ENCODE data around the gene LDLRAD2.

LDLRAD2 gene

GRCh38 chr1:21841852-21842466 lies 29.9 kb downstream of the LDLRAD2 start:
- TF ChIP-seq CTCF (IDR thresholded peaks at IDR 0.05; ENCODE audit: low read depth, low read length): no peak
- H3K4me3 ChIP-seq (ENCODE audit: low read depth, low read length): no peak overlapping the region
- in situ Hi-C loops (cut with HindIII; ENCODE audit: low sequenced_read_pairs): no loop called here
- DNase-seq (ENCODE audit: low read depth, low spot score): no peak

DNA sequence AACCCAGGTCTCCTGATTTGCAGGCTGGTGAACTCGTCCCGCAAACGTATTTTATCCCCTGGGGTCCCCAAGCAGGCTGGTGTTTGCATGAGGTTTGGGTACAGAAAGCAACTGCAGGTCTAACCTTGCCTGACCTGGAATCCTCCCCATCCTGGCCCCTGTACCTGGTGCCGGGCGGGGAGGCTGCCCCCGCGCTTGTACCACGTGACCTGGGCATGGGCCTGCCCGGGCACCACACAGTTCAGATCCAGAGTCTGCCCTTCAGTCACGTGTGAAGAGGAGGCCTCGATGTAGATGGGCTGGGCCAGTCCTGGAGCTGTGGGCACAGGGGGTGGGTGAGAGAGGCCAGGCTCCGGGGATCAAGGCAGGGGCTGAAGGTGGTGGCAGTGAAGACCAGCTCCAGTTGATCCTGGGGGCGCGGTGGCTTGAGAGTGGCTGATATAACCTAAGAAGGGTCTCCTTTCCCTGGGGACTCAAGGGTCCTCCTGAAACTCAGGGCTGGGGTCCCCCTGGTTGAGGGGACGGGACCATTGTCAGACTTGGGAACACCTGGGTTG lies 30.6 kb downstream of the LDLRAD2 start:
- no peak for TF ChIP-seq CTCF (IDR thresholded peaks at IDR 0.05; ENCODE audit: low read depth, low read length)
- in situ Hi-C loops (cut with HindIII; ENCODE audit: low sequenced_read_pairs): no loop called here
- H3K4me3 ChIP-seq (ENCODE audit: low read depth, low read length): no peak overlapping the region
- no peak for DNase-seq (ENCODE audit: low read depth, low spot score)

DNA sequence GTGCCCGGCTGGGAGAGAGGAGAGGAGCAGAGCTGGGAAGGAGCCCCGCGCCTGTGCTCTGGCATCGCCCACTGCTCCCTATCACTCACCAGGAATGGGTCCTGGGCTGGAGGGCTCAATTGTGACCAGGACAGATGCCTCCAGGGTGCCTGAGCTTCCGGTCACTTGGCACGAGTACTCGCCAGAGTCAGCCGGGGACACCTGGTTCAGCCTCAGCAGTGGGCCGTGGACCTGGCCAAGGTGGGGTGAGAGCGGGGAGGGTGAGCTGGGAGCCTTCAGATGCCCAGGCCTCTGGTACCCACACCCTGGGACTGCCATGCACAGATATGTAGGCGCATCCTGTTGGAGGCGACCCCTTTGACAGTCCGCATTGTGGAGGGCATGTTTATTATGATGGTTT lies 31.1 kb downstream of the LDLRAD2 start:
- no peak for TF ChIP-seq CTCF (IDR thresholded peaks at IDR 0.05; ENCODE audit: low read depth, low read length)
- H3K4me3 ChIP-seq (ENCODE audit: low read depth, low read length): no peak overlapping the region
- in situ Hi-C loops (cut with HindIII; ENCODE audit: low sequenced_read_pairs): no loop called here
- DNase-seq (ENCODE audit: low read depth, low spot score): no peak

- H3K4me3 ChIP-seq (ENCODE audit: low read depth, low read length): no peak overlapping the region
- TF ChIP-seq CTCF (IDR thresholded peaks at IDR 0.05; ENCODE audit: low read depth, low read length): no peak
- DNase-seq (ENCODE audit: low read depth, low spot score): no peak
- in situ Hi-C loops (cut with HindIII; ENCODE audit: low sequenced_read_pairs): no loop called here
These were observed 31.9 kb downstream of the LDLRAD2 start for GRCh38 chr1:21843996-21844395.

DNA sequence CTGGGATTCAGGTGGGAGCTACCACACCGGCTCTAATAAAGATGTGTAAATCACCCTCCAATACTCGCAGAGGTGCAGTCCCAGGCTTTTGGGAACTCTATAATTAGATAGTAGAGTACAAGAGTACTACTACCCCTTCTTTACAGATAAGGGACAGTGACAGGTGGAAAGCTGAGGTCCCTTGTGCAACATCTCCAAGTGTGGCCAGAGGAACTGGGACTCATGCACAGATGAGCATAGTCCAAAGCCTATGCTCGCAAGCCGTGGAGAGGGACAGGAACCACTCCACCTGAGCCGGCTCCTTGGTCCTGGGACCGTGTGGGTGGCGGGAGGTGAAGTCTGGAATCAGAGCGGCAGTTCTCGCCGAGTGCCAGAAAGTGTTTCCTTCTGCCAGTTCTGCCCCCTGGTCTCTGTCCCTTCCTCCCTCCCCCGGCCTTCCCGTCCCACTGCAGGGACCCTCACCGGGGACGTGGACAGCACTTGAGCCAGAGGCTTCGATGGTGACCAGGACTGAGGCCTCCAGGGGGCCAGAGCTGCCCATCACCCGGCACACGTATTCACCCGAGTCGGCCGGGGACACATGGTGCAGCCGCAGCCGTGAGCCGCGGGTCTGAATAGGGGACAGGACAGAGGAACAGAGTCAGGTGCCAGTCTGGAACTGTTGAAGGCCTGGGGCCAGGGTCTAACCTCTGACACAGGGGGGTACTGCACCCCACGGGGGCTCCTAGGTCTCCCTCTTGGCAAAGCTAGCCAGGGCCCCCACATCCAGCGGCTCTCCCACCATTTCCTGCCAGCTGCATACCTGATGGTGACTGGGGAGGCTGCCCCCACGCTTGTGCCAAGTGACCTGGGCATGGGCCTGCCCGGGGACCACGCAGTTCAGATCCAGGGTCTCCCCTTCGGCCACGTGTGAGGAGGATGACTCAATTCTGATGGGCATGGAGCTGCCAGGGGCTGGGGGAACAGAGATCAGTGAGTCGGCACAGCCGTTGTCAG lies 33.9 kb downstream of the LDLRAD2 start:
- no peak overlapping the region for H3K4me3 ChIP-seq (ENCODE audit: low read depth, low read length)
- TF ChIP-seq CTCF (IDR thresholded peaks at IDR 0.05; ENCODE audit: low read depth, low read length): no peak
- in situ Hi-C loops (cut with HindIII; ENCODE audit: low sequenced_read_pairs): no loop called here
- DNase-seq (ENCODE audit: low read depth, low spot score): no peak

DNA sequence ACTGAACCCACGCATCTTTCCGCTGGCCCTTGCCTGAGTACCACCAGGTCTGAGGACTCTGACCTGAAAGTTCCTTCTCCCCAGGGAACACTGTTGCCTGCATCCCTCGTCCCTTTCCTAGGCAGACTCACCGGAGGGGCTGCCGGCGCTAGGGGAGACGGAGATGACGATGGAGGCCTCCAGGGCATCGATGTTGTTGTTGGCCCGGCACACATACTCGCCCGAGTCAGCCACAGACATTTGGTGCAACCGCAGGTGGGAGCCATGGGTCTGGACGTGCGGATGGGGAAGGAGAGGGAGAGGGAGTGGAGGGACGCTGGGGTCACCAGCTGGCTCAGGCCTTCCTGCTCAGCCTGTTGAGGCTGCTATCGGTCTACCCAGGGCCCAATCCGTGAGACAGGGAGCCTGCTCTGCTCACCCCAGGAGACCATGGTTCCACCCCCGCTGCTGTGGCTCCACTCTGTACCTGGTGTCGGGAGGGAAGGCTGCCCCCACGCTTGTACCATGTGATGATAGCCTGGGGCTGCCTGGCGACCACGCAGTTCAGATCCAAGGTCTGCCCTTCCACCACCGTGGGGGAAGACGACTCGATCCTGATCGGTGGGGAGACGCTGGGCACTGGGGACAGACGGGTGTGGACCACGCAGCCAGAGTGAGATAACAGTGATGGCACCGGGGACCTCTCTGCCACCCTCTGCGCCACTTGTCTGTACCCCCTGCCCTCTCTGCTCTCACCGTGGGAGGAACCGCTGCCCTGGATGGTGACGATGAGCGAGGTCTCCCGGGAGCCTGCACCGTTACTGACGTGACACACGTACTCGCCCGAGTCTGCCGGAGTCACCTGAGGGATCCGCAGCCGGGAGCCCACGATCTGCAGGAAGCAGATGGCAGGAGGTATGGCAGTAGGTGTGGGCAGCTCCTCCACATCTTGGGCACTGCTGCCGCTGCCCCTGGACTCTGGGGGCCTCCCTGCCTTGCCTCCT lies 35.4 kb downstream of the LDLRAD2 start:
- no peak for TF ChIP-seq CTCF (IDR thresholded peaks at IDR 0.05; ENCODE audit: low read depth, low read length)
- H3K4me3 ChIP-seq (ENCODE audit: low read depth, low read length): no peak overlapping the region
- in situ Hi-C loops (cut with HindIII; ENCODE audit: low sequenced_read_pairs): no loop called here
- no peak for DNase-seq (ENCODE audit: low read depth, low spot score)

Measured in astrocyte of the spinal cord (primary cell).